ENCODE measurements around the gene ABCA13. TPM values are rescaled to one million over a fixed set of nuclear protein-coding genes. Genes with fewer than 3 reads are reported as not detected.

ABCA13 gene
- total RNA-seq, 1 experiment from 2014 or later: not detected

- no peak for TF ChIP-seq ZNF274 (IDR thresholded peaks at IDR 0.05; ENCODE audit: low read depth, low read length)
- no peak for TF ChIP-seq EGR1 (IDR thresholded peaks at IDR 0.05; ENCODE audit: low read depth)
- no peak for TF ChIP-seq ZFX (IDR thresholded peaks at IDR 0.05)
- TF ChIP-seq SRF (IDR thresholded peaks at IDR 0.05; ENCODE audit: low read depth): no peak
- no peak for TF ChIP-seq JUND (IDR thresholded peaks at IDR 0.05)
- TF ChIP-seq TCF7L2 (IDR thresholded peaks at IDR 0.05; ENCODE audit: borderline replicate concordance, extremely low read depth, insufficient read depth, insufficient read length): no peak
- TF ChIP-seq CEBPB (IDR thresholded peaks at IDR 0.05; ENCODE audit: low read depth): no peak
- TF ChIP-seq ELF1 (IDR thresholded peaks at IDR 0.05; ENCODE audit: borderline replicate concordance, low read depth): no peak
- no peak for TF ChIP-seq POLR2A (IDR thresholded peaks at IDR 0.05; ENCODE audit: borderline replicate concordance, extremely low read depth, insufficient read depth, insufficient read length)
- no peak for TF ChIP-seq ATF3 (IDR thresholded peaks at IDR 0.05)
- no peak for TF ChIP-seq SP1 (IDR thresholded peaks at IDR 0.05; ENCODE audit: low read depth)
Observed at GRCh38 chr7:48594349-48594748, 423.1 kb downstream of the ABCA13 start (continued).

- H3K9ac ChIP-seq (ENCODE audit: low read length): no peak overlapping the region
- ChIA-PET POLR2A (no interaction called here), CTCF (no interaction called here), RAD21 (ENCODE audit: low non-redundant PET in 1 of 2, low total read pairs in 2 of 2, uncharacterized antibody in 2 of 2, unreplicated experiment in 2 of 2) (no interaction called here)
- H3K4me1 ChIP-seq (ENCODE audit: control insufficient read depth in 1 of 2, insufficient read depth in 2 of 2, low read length in 2 of 2): no peaks in the 10 kb centered on the region
- ATAC-seq (no peak), DNase-seq (ENCODE audit: low read depth, low spot score) (no peak)
- TF ChIP-seq SRF (IDR thresholded peaks at IDR 0.05; ENCODE audit: low read depth) (no peak), JUND (IDR thresholded peaks at IDR 0.05) (no peak), SP1 (IDR thresholded peaks at IDR 0.05; ENCODE audit: low read depth) (no peak), FOSL1 (IDR thresholded peaks at IDR 0.05; ENCODE audit: low read depth) (no peak), ELF1 (IDR thresholded peaks at IDR 0.05; ENCODE audit: borderline replicate concordance, low read depth) (no peak), ATF3 (IDR thresholded peaks at IDR 0.05) (no peak), TCF7L2 (IDR thresholded peaks at IDR 0.05; ENCODE audit: borderline replicate concordance, extremely low read depth, insufficient read depth, insufficient read length) (no peak), ZBTB33 (IDR thresholded peaks at IDR 0.05; ENCODE audit: extremely low read depth, insufficient replicate concordance, low read length) (no peak), RAD21 (IDR thresholded peaks at IDR 0.05; ENCODE audit: low read depth) (no peak), REST (IDR thresholded peaks at IDR 0.05; ENCODE audit: low read depth) (no peak), CBX3 (IDR thresholded peaks at IDR 0.05; ENCODE audit: low read depth) (no peak), ZFX (IDR thresholded peaks at IDR 0.05) (no peak)
- no peak overlapping the region for H2AFZ ChIP-seq (ENCODE audit: low read depth, low read length, poor library complexity, severe bottlenecking)
- peaks cover 5 to 8% of the 10 kb centered on the region in 2 experiments; a peak in 2 of 4 replicates for H3K9me3 ChIP-seq (ENCODE audit: control insufficient read depth in 1 of 2, insufficient read depth in 1 of 2, low read depth in 1 of 2, low read length in 2 of 2)
- H3K27me3 ChIP-seq (ENCODE audit: insufficient read depth, low read length): no peaks in the 10 kb centered on the region
- no TSS peak for BruUV-seq (replicated peaks)
- no peaks in the 10 kb centered on the region for H3K9me2 ChIP-seq (ENCODE audit: insufficient read depth)
- no peak overlapping the region for H3K4me2 ChIP-seq (ENCODE audit: low read length)
- H3K4me3 ChIP-seq (replicated peaks in 1 of 2; ENCODE audit: low read depth in 1 of 2, low read length in 2 of 2): no peak overlapping the region
- intact Hi-C loops (cut with micrococcal nuclease): no loop called here
- no peak overlapping the region for H3K27ac ChIP-seq (ENCODE audit: low read depth, low read length)
- no peaks in the 10 kb centered on the region for H4K20me1 ChIP-seq (ENCODE audit: insufficient read depth)
- no peaks in the 10 kb centered on the region; a peak in 1 of 4 replicates for H3K36me3 ChIP-seq (ENCODE audit: control insufficient read depth in 1 of 2, insufficient read depth in 2 of 2, low read length in 2 of 2)
- no peaks in the 10 kb centered on the region for H3K79me2 ChIP-seq (ENCODE audit: insufficient read depth, low read length)
Observed at GRCh38 chr7:48595756-48596155, 424.5 kb downstream of the ABCA13 start.
